ENCODE measurements around the gene ZNF799. TPM values are rescaled to one million over a fixed set of nuclear protein-coding genes. Genes with fewer than 3 reads are reported as not detected.

ZNF799 gene
- total RNA-seq, 4 donors from 2014 or later = 3.1 to 11.0 (median 4.2) TPM

GRCh38 chr19:12345197-12345596 lies 55.9 kb downstream of the ZNF799 start:
- DNase-seq (ENCODE audit: low spot score) = no peak
- ATAC-seq (ENCODE audit: low FRiP score) = no peak
- TF ChIP-seq CTCF (IDR thresholded peaks at IDR 0.05) = no peak

Small RNA genes within 50 kb of the gene (small RNA-seq; reads per million reads assigned to genes)
- gene RPS29P23 = not detected

Other genes with a start within 250 kb of the ZNF799 start
- 1 to 10 TPM; 2.2 to 6.6 (median 3.7) TPM for gene ZNF625, start 244.5 kb downstream of the ZNF799 start, total RNA-seq
- 10 to 100 TPM in 1 of 4 donors, 1 to 10 TPM in 3; 4.8 to 10.4 (median 9.1) TPM for gene ZNF136, start 238.2 kb downstream of the ZNF799 start, total RNA-seq
- gene ZNF44, start 106.4 kb downstream of the ZNF799 start, total RNA-seq = 10 to 100 TPM in 2 of 4 donors, 1 to 10 TPM in 2; 6.6 to 13.2 (median 11.0) TPM
- gene ZNF563, start 67.6 kb downstream of the ZNF799 start, total RNA-seq = 1 to 10 TPM in 3 of 4 donors, under 1 TPM in 1; 0.84 to 8.2 (median 2.5) TPM
- gene ZNF442, start 35.6 kb downstream of the ZNF799 start, total RNA-seq = 1 to 10 TPM; 1.8 to 7.9 (median 3.0) TPM
- gene ZNF443, start 39.8 kb upstream of the ZNF799 start, total RNA-seq = 1 to 10 TPM; 2.3 to 6.5 (median 2.7) TPM
- 1 to 10 TPM; 1.8 to 4.6 (median 2.4) TPM for gene ZNF709, start 83.5 kb upstream of the ZNF799 start, total RNA-seq
- gene ZNF564, start 150.2 kb upstream of the ZNF799 start, total RNA-seq = 10 to 100 TPM in 2 of 4 donors, 1 to 10 TPM in 2; 5.9 to 16.1 (median 8.3) TPM
- 1 to 10 TPM; 3.6 to 6.3 (median 4.7) TPM for gene ZNF490, start 209.5 kb upstream of the ZNF799 start, total RNA-seq
- 10 to 100 TPM; 12.9 to 23.3 (median 16.3) TPM for gene ZNF791, start 209.6 kb upstream of the ZNF799 start, total RNA-seq